Measurements from ENCODE around the gene DDI1.

The DDI1 gene

DNA sequence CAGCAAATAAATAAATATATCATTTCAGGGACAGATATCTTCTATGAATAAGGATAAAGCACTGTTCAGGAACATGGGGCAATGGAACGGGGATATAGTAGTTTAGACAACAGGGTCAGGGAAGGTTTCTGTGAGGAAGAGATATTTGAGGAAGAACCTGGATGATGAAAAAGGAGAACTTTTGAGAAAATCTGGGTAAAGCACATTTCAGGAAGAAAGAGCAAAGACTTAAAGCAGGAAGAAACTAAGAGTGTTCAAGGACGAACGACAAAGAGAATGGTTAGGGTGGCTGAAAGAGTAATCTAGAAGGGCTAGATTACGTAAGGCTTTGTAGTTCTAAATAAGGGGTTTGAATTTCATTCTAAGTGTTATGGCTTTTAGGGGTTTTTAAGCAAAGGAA lies 12.7 kb downstream of the DDI1 start:
- TF ChIP-seq, protein P1, sequence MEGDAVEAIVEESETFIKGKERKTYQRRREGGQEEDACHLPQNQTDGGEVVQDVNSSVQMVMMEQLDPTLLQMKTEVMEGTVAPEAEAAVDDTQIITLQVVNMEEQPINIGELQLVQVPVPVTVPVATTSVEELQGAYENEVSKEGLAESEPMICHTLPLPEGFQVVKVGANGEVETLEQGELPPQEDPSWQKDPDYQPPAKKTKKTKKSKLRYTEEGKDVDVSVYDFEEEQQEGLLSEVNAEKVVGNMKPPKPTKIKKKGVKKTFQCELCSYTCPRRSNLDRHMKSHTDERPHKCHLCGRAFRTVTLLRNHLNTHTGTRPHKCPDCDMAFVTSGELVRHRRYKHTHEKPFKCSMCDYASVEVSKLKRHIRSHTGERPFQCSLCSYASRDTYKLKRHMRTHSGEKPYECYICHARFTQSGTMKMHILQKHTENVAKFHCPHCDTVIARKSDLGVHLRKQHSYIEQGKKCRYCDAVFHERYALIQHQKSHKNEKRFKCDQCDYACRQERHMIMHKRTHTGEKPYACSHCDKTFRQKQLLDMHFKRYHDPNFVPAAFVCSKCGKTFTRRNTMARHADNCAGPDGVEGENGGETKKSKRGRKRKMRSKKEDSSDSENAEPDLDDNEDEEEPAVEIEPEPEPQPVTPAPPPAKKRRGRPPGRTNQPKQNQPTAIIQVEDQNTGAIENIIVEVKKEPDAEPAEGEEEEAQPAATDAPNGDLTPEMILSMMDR (IDR thresholded peaks at IDR 0.05; ENCODE audit: low read depth, low read length, missing control alignments), result no peak
- DNase-seq (ENCODE audit: low read depth), result no peak
- no peak overlapping the region for H3K4me3 ChIP-seq (ENCODE audit: low read depth, low read length)

GRCh38 chr11:104051778-104052177 lies 15.3 kb downstream of the DDI1 start:
- TF ChIP-seq, protein P1 (IDR thresholded peaks at IDR 0.05; ENCODE audit: low read depth, low read length, missing control alignments), result no peak
- no peak overlapping the region for H3K4me3 ChIP-seq (ENCODE audit: low read depth, low read length)
- DNase-seq (ENCODE audit: low read depth), result no peak

GRCh38 chr11:104053743-104054478 lies 17.5 kb downstream of the DDI1 start:
- H3K4me3 ChIP-seq (ENCODE audit: low read depth, low read length), result no peak overlapping the region
- TF ChIP-seq, protein P1 (IDR thresholded peaks at IDR 0.05; ENCODE audit: low read depth, low read length, missing control alignments), result no peak
- DNase-seq (ENCODE audit: low read depth), result no peak

- TF ChIP-seq, protein P1 (IDR thresholded peaks at IDR 0.05; ENCODE audit: low read depth, low read length, missing control alignments), result no peak
- DNase-seq (ENCODE audit: low read depth), result no peak
These were observed 18.6 kb downstream of the DDI1 start for GRCh38 chr11:104054911-104055529.

DNA sequence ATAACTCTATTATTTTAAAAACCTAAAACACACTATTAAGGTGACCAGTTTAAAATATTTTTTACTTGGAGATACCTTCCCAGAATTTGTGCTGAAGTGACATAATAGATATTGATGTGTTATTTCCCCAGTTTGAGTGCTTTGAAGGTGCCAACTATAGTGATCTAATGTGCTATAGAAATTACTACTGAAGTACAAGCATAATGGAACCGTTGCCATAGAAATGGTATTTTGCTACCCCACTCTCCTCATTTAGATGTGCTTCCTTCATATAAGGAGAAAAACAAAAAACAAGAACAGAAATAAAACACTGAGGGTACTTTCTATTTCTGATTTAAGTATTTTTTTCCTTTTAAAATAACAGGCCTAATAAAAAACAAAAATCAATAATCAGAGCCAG lies 19.2 kb downstream of the DDI1 start:
- TF ChIP-seq, protein P1 (IDR thresholded peaks at IDR 0.05; ENCODE audit: low read depth, low read length, missing control alignments), result no peak
- no peak overlapping the region for H3K4me3 ChIP-seq (ENCODE audit: low read depth, low read length)
- no peak for DNase-seq (ENCODE audit: low read depth)

More at GRCh38 chr11:104054911-104055529, 18.6 kb downstream of the DDI1 start:
- H3K4me3 ChIP-seq (ENCODE audit: low read depth, low read length), result no peak overlapping the region

- no peak overlapping the region for H3K4me3 ChIP-seq (ENCODE audit: low read depth, low read length)
- TF ChIP-seq, protein P1 (IDR thresholded peaks at IDR 0.05; ENCODE audit: low read depth, low read length, missing control alignments), result no peak
- DNase-seq (ENCODE audit: low read depth), result no peak
These were observed 21.5 kb downstream of the DDI1 start for GRCh38 chr11:104057908-104058307.

Data from GM12864 (cell line).